A549 (cell line): Measurements from ENCODE around the gene METTL6.

Source experiments
- BHLHE40 ChIP-seq: IDR thresholded peaks from 2 replicates; pipeline ENCODE4 v1.6.1; 2012; ENCODE audit warnings: low read depth, low read length, inconsistent platforms
- CEBPB ChIP-seq, 2 experiments: fragments of >200 bp in 1 of 2; sonication (Bioruptor Twin) in 1 of 2; formaldehyde crosslinking in 1 of 2; IDR thresholded peaks; 2 replicates each; pipeline ENCODE4 v1.6.1; 2012 to 2016
- CHD2 ChIP-seq: fragments of 150-350 bp; IDR thresholded peaks from 2 replicates; pipeline ENCODE4 v1.6.1; 2014; ENCODE audit warnings: low read length; ENCODE audit not compliant: partially characterized antibody
- JUN ChIP-seq, 2 experiments: fragments of >200 bp; sonication (Bioruptor Twin); formaldehyde crosslinking; IDR thresholded peaks; 2 replicates in 1 of 2; 3 replicates in 1 of 2; pipeline ENCODE4 v1.6.1; 2016 to 2017
- NR3C1 ChIP-seq: fragments of >200 bp; sonication (Bioruptor Twin); formaldehyde crosslinking; IDR thresholded peaks from 3 replicates; pipeline ENCODE4 v1.6.1; 2017
- POLR2A ChIP-seq: IDR thresholded peaks from 2 replicates; pipeline ENCODE4 v1.6.1; 2012; ENCODE audit warnings: mild to moderate bottlenecking, low read length
- TP53 ChIP-seq: fragments of 250-450 bp; sonication (Bioruptor Pico); IDR thresholded peaks from 2 replicates; pipeline ENCODE4 v1.5.0; 2021; ENCODE audit warnings: mild to moderate bottlenecking, moderate library complexity
- TF ChIP-seq, protein P1 (sequence below): fragments of >200 bp; sonication (Bioruptor Twin); formaldehyde crosslinking; IDR thresholded peaks from 3 replicates; pipeline ENCODE4 v1.5.1; 2016
- TF ChIP-seq, protein P2 (sequence below): fragments of 200-600 bp; sonication (generic); IDR thresholded peaks from 2 replicates; pipeline ENCODE4 v1.6.1; 2016; ENCODE audit warnings: antibody characterized with exemption, mild to moderate bottlenecking, moderate library complexity
- TF ChIP-seq, protein P3 (sequence below): fragments of >200 bp; sonication (Bioruptor Twin); formaldehyde crosslinking; IDR thresholded peaks from 2 replicates; pipeline ENCODE4 v1.6.1; 2016

DNA sequence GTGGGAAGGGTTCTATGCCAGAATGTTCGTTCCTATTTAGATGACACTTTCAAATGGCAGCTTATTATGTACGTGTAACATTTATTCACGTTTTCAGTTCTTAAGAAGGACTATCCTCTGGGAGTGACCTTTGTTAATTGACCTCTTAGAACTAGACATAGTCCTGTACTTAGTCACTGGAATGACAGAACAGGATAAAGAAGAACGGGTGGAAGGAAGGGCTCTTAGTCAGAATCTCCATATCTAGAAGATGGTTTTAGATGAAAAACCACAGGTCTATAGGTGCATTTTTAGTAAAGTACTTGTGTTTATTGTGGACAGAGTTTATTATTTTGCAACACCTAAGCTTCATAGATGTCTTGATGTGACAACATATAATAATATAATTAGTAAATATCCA, 6.5 kb downstream of the METTL6 start:
- TF ChIP-seq, protein P1, sequence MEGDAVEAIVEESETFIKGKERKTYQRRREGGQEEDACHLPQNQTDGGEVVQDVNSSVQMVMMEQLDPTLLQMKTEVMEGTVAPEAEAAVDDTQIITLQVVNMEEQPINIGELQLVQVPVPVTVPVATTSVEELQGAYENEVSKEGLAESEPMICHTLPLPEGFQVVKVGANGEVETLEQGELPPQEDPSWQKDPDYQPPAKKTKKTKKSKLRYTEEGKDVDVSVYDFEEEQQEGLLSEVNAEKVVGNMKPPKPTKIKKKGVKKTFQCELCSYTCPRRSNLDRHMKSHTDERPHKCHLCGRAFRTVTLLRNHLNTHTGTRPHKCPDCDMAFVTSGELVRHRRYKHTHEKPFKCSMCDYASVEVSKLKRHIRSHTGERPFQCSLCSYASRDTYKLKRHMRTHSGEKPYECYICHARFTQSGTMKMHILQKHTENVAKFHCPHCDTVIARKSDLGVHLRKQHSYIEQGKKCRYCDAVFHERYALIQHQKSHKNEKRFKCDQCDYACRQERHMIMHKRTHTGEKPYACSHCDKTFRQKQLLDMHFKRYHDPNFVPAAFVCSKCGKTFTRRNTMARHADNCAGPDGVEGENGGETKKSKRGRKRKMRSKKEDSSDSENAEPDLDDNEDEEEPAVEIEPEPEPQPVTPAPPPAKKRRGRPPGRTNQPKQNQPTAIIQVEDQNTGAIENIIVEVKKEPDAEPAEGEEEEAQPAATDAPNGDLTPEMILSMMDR: no peak
- TF ChIP-seq TP53 (CRISPR knock-in tag) (no peak), CEBPB (IDR thresholded peaks at IDR 0.05) (no peak), JUN (IDR thresholded peaks at IDR 0.05) (no peak), NR3C1 (no peak), CHD2 (no peak), POLR2A (no peak), BHLHE40 (no peak)
- TF ChIP-seq, protein P2, sequence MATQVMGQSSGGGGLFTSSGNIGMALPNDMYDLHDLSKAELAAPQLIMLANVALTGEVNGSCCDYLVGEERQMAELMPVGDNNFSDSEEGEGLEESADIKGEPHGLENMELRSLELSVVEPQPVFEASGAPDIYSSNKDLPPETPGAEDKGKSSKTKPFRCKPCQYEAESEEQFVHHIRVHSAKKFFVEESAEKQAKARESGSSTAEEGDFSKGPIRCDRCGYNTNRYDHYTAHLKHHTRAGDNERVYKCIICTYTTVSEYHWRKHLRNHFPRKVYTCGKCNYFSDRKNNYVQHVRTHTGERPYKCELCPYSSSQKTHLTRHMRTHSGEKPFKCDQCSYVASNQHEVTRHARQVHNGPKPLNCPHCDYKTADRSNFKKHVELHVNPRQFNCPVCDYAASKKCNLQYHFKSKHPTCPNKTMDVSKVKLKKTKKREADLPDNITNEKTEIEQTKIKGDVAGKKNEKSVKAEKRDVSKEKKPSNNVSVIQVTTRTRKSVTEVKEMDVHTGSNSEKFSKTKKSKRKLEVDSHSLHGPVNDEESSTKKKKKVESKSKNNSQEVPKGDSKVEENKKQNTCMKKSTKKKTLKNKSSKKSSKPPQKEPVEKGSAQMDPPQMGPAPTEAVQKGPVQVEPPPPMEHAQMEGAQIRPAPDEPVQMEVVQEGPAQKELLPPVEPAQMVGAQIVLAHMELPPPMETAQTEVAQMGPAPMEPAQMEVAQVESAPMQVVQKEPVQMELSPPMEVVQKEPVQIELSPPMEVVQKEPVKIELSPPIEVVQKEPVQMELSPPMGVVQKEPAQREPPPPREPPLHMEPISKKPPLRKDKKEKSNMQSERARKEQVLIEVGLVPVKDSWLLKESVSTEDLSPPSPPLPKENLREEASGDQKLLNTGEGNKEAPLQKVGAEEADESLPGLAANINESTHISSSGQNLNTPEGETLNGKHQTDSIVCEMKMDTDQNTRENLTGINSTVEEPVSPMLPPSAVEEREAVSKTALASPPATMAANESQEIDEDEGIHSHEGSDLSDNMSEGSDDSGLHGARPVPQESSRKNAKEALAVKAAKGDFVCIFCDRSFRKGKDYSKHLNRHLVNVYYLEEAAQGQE: no peak
- TF ChIP-seq, protein P3, sequence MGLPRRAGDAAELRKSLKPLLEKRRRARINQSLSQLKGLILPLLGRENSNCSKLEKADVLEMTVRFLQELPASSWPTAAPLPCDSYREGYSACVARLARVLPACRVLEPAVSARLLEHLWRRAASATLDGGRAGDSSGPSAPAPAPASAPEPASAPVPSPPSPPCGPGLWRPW: no peak
